ENCODE data around the gene DOCK3. TPM values are rescaled to one million over a fixed set of nuclear protein-coding genes. Genes with fewer than 3 reads are reported as not detected.

Gene DOCK3
- total and polyA plus RNA-seq, 3 donors from 2014 or later: 8.4 to 11.7 (median 11.2) TPM

- WGBS, 2 donors: 84 to 89% methylated on average over 2 of the region's 2 CpGs
- Histone ChIP-seq H3K36me3 (ENCODE audit: low read depth, missing control alignments) (no peaks in the 10 kb centered on the region), H3K4me1 (no peaks in the 10 kb centered on the region), H3K27me3 (no peaks in the 10 kb centered on the region), H3K27ac (no peak overlapping the region), H3K4me3 (no peak overlapping the region), H3K9me3 (no peaks in the 10 kb centered on the region)
- DNase-seq: no peak
- no peak for TF ChIP-seq POLR2A (IDR thresholded peaks at IDR 0.05)
- TF ChIP-seq CTCF (IDR thresholded peaks at IDR 0.05): no peak
- intact Hi-C loops (cut with DNase I; ENCODE audit: low total_unique reads): no loop called here
Observed at GRCh38 chr3:51328206-51328605, 653.5 kb downstream of the DOCK3 start.

DNA sequence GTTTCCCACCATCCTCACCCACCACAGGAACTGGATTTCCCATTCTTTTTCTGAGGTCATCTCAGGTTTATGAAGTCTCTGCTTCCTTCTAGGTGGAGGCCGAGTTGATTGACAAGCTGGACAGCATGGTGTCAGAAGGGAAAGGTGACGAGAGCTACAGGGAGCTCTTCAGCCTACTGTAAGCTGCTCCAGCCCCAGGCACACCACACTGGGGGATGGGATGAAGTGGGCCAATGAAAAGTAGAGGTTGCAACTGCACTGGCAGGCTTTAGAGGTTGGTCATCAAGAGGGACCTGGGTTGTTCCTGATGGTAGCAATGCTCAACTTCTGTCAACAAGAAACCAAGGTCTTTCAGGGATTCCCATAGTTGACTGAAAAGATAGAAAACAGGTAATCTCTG is 655.3 kb downstream of the DOCK3 start:
- no peaks in the 10 kb centered on the region for H3K27me3 ChIP-seq
- no peaks in the 10 kb centered on the region for H3K36me3 ChIP-seq (ENCODE audit: low read depth, missing control alignments)
- H3K27ac ChIP-seq: no peak overlapping the region
- DNase-seq: no peak
- intact Hi-C loops (cut with DNase I; ENCODE audit: low total_unique reads): no loop called here
- TF ChIP-seq POLR2A (IDR thresholded peaks at IDR 0.05) (no peak), CTCF (IDR thresholded peaks at IDR 0.05) (no peak)
- 80 to 84% methylated on average over 2 of the region's 2 CpGs for WGBS, 2 donors
- no peak overlapping the region for H3K4me3 ChIP-seq
- H3K4me1 ChIP-seq: no peaks in the 10 kb centered on the region
- H3K9me3 ChIP-seq: no peaks in the 10 kb centered on the region

DNA sequence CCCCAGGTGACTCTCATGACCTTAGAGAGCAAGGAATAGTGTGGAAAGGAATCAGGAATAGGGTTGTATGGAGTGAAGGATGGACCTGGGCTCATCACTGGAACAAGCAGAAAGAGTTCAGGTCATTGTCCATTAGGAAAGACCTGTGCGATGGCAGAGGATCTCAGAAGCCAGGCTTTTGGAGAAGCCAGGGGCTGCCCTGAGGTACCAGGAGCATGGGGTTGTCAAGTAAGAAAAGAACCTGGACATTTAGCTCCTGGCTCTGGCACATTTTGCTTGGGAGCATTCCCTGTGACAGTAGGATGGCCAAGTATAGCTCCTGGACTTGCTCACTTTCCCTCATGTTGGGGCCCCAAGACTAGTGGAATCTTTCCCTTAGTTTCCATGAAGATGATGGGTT is 657.4 kb downstream of the DOCK3 start:
- 100% methylated on average over 1 of the region's 1 CpG for WGBS, 2 donors
- no peak overlapping the region for H3K27ac ChIP-seq
- no peak overlapping the region for H3K4me3 ChIP-seq
- DNase-seq: no peak
- TF ChIP-seq CTCF (IDR thresholded peaks at IDR 0.05): no peak
- H3K27me3 ChIP-seq: no peaks in the 10 kb centered on the region
- H3K9me3 ChIP-seq: no peaks in the 10 kb centered on the region
- intact Hi-C loops (cut with DNase I; ENCODE audit: low total_unique reads): no loop called here
- H3K36me3 ChIP-seq (ENCODE audit: low read depth, missing control alignments): no peaks in the 10 kb centered on the region
- no peaks in the 10 kb centered on the region for H3K4me1 ChIP-seq

- Histone ChIP-seq H3K4me3 (no peak overlapping the region), H3K36me3 (ENCODE audit: low read depth, missing control alignments) (no peaks in the 10 kb centered on the region), H3K27me3 (no peaks in the 10 kb centered on the region), H3K27ac (no peak overlapping the region), H3K9me3 (no peaks in the 10 kb centered on the region), H3K4me1 (no peaks in the 10 kb centered on the region)
- 98% methylated on average over 6 of the region's 6 CpGs for WGBS, 2 donors
- TF ChIP-seq CTCF (IDR thresholded peaks at IDR 0.05) (no peak), POLR2A (IDR thresholded peaks at IDR 0.05) (no peak)
- intact Hi-C loops (cut with DNase I; ENCODE audit: low total_unique reads): no loop called here
- no peak for DNase-seq
Observed at GRCh38 chr3:51333021-51333420, 658.3 kb downstream of the DOCK3 start.

- TF ChIP-seq POLR2A (IDR thresholded peaks at IDR 0.05): no peak
- no peak for TF ChIP-seq CTCF (IDR thresholded peaks at IDR 0.05)
- Histone ChIP-seq H3K36me3 (ENCODE audit: low read depth, missing control alignments) (no peaks in the 10 kb centered on the region), H3K4me3 (no peak overlapping the region), H3K4me1 (no peaks in the 10 kb centered on the region), H3K9me3 (no peaks in the 10 kb centered on the region), H3K27ac (no peak overlapping the region), H3K27me3 (no peaks in the 10 kb centered on the region)
- DNase-seq: no peak
- intact Hi-C loops (cut with DNase I; ENCODE audit: low total_unique reads): no loop called here
- WGBS, 2 donors: 83 to 86% methylated on average over 1 of the region's 1 CpG
Observed at GRCh38 chr3:51336261-51336660, 661.5 kb downstream of the DOCK3 start.
